Measurements from ENCODE around the gene GFOD1.

DNA sequence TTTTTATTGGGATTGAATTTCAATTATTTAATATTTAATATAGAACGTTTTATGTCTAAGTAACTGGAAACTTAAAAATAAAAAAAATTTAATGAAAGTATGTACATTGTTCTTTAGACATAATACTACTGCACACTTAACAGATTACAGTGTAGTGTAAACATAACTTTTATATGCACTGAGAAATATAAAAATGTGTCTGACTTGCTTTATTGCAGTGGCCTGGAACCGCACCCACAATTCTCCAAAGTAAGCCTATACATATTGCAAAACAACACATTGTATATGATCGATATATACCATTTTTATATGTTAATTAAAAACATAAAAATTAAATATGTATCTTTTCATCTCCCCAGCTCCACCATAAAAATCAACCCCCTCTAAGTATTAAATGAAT is 42.8 kb downstream of the GFOD1 start:
- TF ChIP-seq, protein P1, sequence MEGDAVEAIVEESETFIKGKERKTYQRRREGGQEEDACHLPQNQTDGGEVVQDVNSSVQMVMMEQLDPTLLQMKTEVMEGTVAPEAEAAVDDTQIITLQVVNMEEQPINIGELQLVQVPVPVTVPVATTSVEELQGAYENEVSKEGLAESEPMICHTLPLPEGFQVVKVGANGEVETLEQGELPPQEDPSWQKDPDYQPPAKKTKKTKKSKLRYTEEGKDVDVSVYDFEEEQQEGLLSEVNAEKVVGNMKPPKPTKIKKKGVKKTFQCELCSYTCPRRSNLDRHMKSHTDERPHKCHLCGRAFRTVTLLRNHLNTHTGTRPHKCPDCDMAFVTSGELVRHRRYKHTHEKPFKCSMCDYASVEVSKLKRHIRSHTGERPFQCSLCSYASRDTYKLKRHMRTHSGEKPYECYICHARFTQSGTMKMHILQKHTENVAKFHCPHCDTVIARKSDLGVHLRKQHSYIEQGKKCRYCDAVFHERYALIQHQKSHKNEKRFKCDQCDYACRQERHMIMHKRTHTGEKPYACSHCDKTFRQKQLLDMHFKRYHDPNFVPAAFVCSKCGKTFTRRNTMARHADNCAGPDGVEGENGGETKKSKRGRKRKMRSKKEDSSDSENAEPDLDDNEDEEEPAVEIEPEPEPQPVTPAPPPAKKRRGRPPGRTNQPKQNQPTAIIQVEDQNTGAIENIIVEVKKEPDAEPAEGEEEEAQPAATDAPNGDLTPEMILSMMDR (conservative IDR thresholded peaks at IDR 0.05; ENCODE audit: low read length): no peak
- no peak for TF ChIP-seq EZH2phosphoT487 (IDR thresholded peaks at IDR 0.05; ENCODE audit: borderline replicate concordance)
